Choroid plexus epithelial cell (primary cell): ENCODE results near the gene TIAM2.

Experiments
- DNase-seq: peaks from one replicate; pipeline ENCODE4 v3.0.0-alpha.2; 2010; ENCODE audit warnings: low read depth
- H3K4me3 ChIP-seq: 2 replicates; pipeline ENCODE4 v1.5.1; 2011; ENCODE audit warnings: low read depth, mild to moderate bottlenecking, control low read depth, low read length, moderate library complexity
- CTCF ChIP-seq: conservative IDR thresholded peaks from 2 replicates; pipeline ENCODE4 v1.5.1; 2011; ENCODE audit warnings: low read depth, mild to moderate bottlenecking, control low read depth, inconsistent platforms, low read length, moderate library complexity

TIAM2 gene

DNA sequence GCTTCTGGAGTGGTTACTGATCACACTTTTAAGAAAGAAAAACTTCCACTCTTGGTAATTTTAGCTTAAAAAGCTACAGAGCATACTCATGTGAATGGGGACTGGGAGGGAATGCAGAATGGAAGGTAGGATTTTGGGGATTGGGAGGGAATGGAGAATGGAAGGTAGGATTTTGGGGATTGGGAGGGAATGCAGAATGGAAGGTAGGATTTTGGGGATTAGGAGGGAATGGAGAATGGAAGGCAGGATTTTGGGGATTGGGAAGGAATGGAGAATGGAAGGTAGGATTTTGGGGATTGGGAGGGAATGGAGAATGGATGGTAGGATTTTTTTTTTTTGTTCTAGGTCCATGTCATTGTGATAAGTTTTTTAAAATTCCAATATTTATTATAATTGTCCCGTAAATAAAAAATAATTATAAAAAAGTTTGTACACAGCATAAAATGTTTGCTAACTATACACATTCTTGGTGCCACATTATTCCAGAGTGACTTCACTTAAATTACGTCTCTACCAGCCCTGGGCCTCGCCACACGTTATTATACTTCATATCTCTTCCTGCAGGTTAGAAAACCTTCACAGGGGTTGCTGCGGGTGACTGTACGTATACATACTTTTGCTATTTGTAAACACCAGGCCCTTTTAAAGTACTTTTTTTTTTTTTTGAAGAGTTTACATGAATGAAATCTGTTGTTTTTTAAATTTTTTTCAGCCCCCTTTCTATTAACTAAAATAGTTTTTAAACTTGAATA, 127.3 kb downstream of the TIAM2 start:
- DNase-seq: no peak
- no peak overlapping the region for H3K4me3 ChIP-seq
- TF ChIP-seq CTCF: no peak

DNA sequence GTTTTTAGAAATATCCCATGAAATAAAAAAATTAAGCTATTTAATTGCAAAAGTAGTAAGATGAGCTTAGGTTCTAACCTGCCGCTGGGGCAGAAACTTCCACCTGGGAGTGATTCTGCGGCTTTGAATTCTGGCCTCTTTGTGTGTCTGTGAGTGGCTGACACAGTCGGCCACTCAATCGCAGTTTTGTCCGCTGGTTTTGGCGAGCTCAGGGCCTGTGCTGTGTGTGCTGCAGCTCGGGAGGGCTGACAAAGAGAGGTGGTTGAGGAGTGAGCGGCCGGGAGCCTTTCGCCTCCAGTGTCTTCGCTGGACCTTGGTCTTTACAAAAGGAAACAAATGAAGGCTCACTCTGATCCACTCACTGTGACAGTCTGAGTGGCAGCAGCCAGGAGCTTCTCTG, 128.4 kb downstream of the TIAM2 start:
- DNase-seq: no peak
- TF ChIP-seq CTCF: no peak

DNA sequence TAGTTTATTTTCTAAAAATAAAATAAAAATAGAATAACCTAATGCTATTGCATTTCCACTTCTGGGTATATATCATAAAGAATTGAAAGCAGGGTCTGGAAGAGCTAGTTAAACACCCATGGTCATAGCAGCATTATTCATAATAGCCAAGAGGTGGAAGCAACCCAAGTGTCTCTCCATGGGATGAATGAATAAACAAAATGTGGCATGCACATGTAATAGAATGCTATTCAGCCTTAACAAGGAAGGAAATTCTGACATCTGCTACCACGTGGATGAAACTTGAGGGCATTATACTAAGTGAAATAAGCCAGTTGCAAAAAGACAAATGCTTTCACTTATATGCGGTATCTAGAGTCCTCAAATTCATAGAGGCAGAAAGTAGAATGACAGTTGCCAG, 130.8 kb downstream of the TIAM2 start:
- TF ChIP-seq CTCF: no peak
- peak; percentile 66 for DNase-seq
- H3K4me3 ChIP-seq: no peak overlapping the region

More for the DNA sequence above, 128.4 kb downstream of the TIAM2 start:
- no peak overlapping the region for H3K4me3 ChIP-seq

GRCh38 chr6:155126727-155127439, 131.8 kb downstream of the TIAM2 start:
- peak; percentile 64 for DNase-seq
- TF ChIP-seq CTCF: no peak
- no peak overlapping the region for H3K4me3 ChIP-seq

- TF ChIP-seq CTCF: no peak
- no peak overlapping the region for H3K4me3 ChIP-seq
- DNase-seq: no peak
These were observed 133.9 kb downstream of the TIAM2 start for GRCh38 chr6:155128977-155129376.

- DNase-seq: no peak
- TF ChIP-seq CTCF: no peak
- H3K4me3 ChIP-seq: no peak overlapping the region
These were observed 134.6 kb downstream of the TIAM2 start for GRCh38 chr6:155129744-155130143.
